Measurements from ENCODE around the gene PRKG1.

DNA sequence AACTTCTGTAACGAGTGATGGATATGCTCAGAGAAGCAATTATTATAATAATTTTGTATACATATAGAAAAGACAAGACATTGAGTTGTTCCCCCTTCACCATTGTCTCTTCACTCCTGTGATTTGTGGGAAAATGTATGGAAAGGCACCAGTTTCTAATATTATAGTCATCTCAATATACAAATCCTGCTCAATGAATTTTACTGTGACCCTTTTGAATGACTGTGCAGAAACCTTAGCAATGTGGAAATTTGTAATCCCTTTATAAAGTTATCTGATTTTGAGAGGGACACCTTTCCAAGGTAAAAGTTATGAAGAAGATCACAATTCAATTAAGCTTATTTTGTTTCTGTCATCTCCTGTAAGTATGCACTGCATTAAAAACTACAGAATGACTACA, 1165.5 kb downstream of the PRKG1 start:
- TF ChIP-seq, protein P1, sequence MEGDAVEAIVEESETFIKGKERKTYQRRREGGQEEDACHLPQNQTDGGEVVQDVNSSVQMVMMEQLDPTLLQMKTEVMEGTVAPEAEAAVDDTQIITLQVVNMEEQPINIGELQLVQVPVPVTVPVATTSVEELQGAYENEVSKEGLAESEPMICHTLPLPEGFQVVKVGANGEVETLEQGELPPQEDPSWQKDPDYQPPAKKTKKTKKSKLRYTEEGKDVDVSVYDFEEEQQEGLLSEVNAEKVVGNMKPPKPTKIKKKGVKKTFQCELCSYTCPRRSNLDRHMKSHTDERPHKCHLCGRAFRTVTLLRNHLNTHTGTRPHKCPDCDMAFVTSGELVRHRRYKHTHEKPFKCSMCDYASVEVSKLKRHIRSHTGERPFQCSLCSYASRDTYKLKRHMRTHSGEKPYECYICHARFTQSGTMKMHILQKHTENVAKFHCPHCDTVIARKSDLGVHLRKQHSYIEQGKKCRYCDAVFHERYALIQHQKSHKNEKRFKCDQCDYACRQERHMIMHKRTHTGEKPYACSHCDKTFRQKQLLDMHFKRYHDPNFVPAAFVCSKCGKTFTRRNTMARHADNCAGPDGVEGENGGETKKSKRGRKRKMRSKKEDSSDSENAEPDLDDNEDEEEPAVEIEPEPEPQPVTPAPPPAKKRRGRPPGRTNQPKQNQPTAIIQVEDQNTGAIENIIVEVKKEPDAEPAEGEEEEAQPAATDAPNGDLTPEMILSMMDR (optimal IDR thresholded peaks at IDR 0.05 in 1 of 3, IDR thresholded peaks at IDR 0.05 in 1 of 3, conservative IDR thresholded peaks at IDR 0.05 in 1 of 3; ENCODE audit: extremely low read depth in 1 of 3, insufficient read depth in 2 of 3, low read length in 3 of 3) = no peak
- no peak for TF ChIP-seq EZH2 (IDR thresholded peaks at IDR 0.05; ENCODE audit: low read length)

All from keratinocyte (primary cell).